SU-DHL-6 (cell line): ENCODE results near the gene NKX2-8.

Experiments used
- CTCF ChIP-seq: fragments of 200-600 bp; sonication (generic); IDR thresholded peaks from one replicate; pipeline ENCODE4 v1.5.1; 2017; ENCODE audit warnings: antibody characterized with exemption, mild to moderate bottlenecking, low read length, moderate library complexity; ENCODE audit not compliant: insufficient read depth, poor library complexity, severe bottlenecking
- EZH2phosphoT487 ChIP-seq: fragments of 200-600 bp; sonication (generic), shearing (Covaris generic); conservative IDR thresholded peaks from 2 replicates; pipeline ENCODE4 v1.6.1; 2018; ENCODE audit warnings: mild to moderate bottlenecking, antibody characterized with exemption, low read length, moderate library complexity, mixed read lengths

GRCh38 chr14:36550899-36551298 is 31.5 kb downstream of the NKX2-8 start:
- TF ChIP-seq EZH2phosphoT487: no peak
- TF ChIP-seq CTCF: no peak
